Ovary (tissue), 3 donors: ENCODE measurements around the gene SEMA5A.

Experiments
- CTCF ChIP-seq, 3 donors: fragments of 450-650 bp in 2 of 3; fragments of 200-600 bp in 1 of 3; IDR thresholded peaks; one replicate each; pipeline versions ENCODE4 v1.5.1 to v1.8.0; 2016 to 2022; ENCODE audit warnings: antibody characterized with exemption in 3 of 3, mild to moderate bottlenecking in 1 of 3
- POLR2A ChIP-seq: fragments of 450-650 bp; IDR thresholded peaks from one replicate; pipeline ENCODE4 v1.6.1; 2017; ENCODE audit warnings: antibody characterized with exemption, mild to moderate bottlenecking, moderate library complexity
- donor health status: DM: no; HTN: no; CAD: no.

- TF ChIP-seq POLR2A = no peak
- TF ChIP-seq CTCF (IDR thresholded peaks at IDR 0.05) = no peak
These were observed 220.3 kb downstream of the SEMA5A start for GRCh38 chr5:9325549-9325948.
